ENCODE measurements around the gene SART3.

- TF ChIP-seq CTCF (IDR thresholded peaks at IDR 0.05) (no peak), POLR2A (IDR thresholded peaks at IDR 0.05) (no peak)
These were observed 83.1 kb downstream of the SART3 start for GRCh38 chr12:108477881-108478259.
